ENCODE data around the gene DYNLT2.

GRCh38 chr6:169779896-169780295 is 28.5 kb upstream of the DYNLT2 start:
- no peak for TF ChIP-seq CTCF (IDR thresholded peaks at IDR 0.05)
- no peak for TF ChIP-seq POLR2AphosphoS5 (IDR thresholded peaks at IDR 0.05)
- no peak for TF ChIP-seq EP300 (IDR thresholded peaks at IDR 0.05; ENCODE audit: low read depth)
- no peak for TF ChIP-seq POLR2A (IDR thresholded peaks at IDR 0.05)
